ENCODE measurements around the gene EPX.
"Not testable (repeated sequence)": the region's sequence is repeated elsewhere in the genome, so short reads cannot be mapped to it uniquely, and the experiment has no call there.

The EPX gene, protein sequence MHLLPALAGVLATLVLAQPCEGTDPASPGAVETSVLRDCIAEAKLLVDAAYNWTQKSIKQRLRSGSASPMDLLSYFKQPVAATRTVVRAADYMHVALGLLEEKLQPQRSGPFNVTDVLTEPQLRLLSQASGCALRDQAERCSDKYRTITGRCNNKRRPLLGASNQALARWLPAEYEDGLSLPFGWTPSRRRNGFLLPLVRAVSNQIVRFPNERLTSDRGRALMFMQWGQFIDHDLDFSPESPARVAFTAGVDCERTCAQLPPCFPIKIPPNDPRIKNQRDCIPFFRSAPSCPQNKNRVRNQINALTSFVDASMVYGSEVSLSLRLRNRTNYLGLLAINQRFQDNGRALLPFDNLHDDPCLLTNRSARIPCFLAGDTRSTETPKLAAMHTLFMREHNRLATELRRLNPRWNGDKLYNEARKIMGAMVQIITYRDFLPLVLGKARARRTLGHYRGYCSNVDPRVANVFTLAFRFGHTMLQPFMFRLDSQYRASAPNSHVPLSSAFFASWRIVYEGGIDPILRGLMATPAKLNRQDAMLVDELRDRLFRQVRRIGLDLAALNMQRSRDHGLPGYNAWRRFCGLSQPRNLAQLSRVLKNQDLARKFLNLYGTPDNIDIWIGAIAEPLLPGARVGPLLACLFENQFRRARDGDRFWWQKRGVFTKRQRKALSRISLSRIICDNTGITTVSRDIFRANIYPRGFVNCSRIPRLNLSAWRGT

DNA sequence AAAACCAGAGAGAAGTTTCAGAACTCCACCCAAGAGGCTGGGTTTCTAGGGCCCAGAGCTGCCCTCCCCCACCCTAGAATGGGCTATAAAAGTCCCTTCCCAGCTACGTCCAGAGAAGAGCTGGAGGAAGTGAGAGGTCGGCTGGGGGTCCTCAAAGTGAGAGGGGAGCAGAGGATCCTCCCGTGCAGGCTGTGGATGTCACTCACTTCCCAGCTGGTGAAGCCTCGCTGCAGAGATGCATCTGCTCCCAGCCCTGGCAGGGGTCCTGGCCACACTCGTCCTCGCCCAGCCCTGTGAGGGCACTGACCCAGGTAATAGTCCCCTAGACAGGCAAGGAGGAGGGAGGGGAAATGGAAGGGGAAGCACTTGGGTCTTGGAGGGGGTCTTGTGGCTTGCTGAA is at the start of gene EPX:
Gene EPX (plus strand): TSS at position 115 of the 400 bp plus-strand sequence. CDS start 121 bp downstream, at position 236.
- H3K4me1 ChIP-seq (ENCODE audit: control insufficient read depth in 1 of 2, insufficient read depth in 2 of 2, low read length in 2 of 2) = no peaks in the 10 kb centered on the region
- no peak within 1 kb of the TSS for H3K4me3 ChIP-seq (ENCODE audit: low read depth in 1 of 2, low read length in 2 of 2)
- H3K36me3 ChIP-seq (ENCODE audit: control insufficient read depth in 1 of 2, insufficient read depth in 2 of 2, low read length in 2 of 2) = no peaks in the 10 kb centered on the region
- H3K9me3 ChIP-seq (ENCODE audit: control insufficient read depth in 1 of 2, low read length in 2 of 2) = no peaks in the 10 kb centered on the region
- peaks cover 6% of the 10 kb centered on the region for H3K27me3 ChIP-seq (ENCODE audit: low read depth, low read length)
- no peak within 1 kb of the TSS for H3K27ac ChIP-seq (ENCODE audit: low read length)

GRCh38 chr17:58143335-58143734 is 49.2 kb upstream of the EPX start:
- not testable (repeated sequence) for H3K27ac ChIP-seq (ENCODE audit: low read length); H3K4me1 ChIP-seq (ENCODE audit: control insufficient read depth in 1 of 2, insufficient read depth in 2 of 2, low read length in 2 of 2); H3K4me3 ChIP-seq (ENCODE audit: low read depth in 1 of 2, low read length in 2 of 2); H3K36me3 ChIP-seq (ENCODE audit: control insufficient read depth in 1 of 2, insufficient read depth in 2 of 2, low read length in 2 of 2); H3K27me3 ChIP-seq (ENCODE audit: low read depth, low read length)
- peaks cover 6 to 23% of the 10 kb centered on the region in 2 donors for H3K9me3 ChIP-seq (ENCODE audit: control insufficient read depth in 1 of 2, low read length in 2 of 2)

GRCh38 chr17:58144801-58145200 is 47.7 kb upstream of the EPX start:
- H3K4me3 ChIP-seq (ENCODE audit: low read depth in 1 of 2, low read length in 2 of 2) = no peak overlapping the region
- H3K27ac ChIP-seq (ENCODE audit: low read length) = no peak overlapping the region
- no peaks in the 10 kb centered on the region for H3K36me3 ChIP-seq (ENCODE audit: control insufficient read depth in 1 of 2, insufficient read depth in 2 of 2, low read length in 2 of 2)
- H3K9me3 ChIP-seq (ENCODE audit: control insufficient read depth in 1 of 2, low read length in 2 of 2) = peaks cover 6 to 23% of the 10 kb centered on the region in 2 donors
- no peaks in the 10 kb centered on the region for H3K4me1 ChIP-seq (ENCODE audit: control insufficient read depth in 1 of 2, insufficient read depth in 2 of 2, low read length in 2 of 2)
- H3K27me3 ChIP-seq (ENCODE audit: low read depth, low read length) = no peaks in the 10 kb centered on the region

DNA sequence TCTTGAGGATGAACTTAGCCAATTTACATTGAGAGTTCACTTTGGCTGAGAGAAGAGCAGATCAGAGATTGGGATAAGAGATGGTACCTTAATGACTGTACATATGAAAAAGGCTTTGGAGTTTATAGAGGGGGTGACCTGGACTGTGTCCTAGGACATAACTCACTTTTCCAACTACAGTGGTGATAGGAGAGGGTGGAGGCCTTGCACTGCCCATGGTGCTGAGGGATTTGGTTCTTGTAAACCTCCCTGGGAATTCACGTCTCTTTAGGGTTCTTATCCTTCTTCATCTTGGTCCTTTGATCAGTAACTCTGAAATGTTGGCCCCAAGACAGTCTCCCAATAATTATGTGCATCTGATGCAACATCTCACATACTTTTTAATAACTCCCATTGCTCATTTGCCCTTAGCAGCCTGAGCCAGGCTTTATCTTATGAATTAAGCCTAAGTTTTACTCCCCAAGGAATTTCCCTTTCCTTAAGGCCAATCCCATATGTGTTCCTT is 44.5 kb upstream of the EPX start, which contains the start of gene OR4D1:
Gene OR4D1 (plus strand): TSS at position 455 of the 505 bp plus-strand sequence. CDS start 6,770 bp downstream, outside the sequence.
- no peaks in the 10 kb centered on the region for H3K4me1 ChIP-seq (ENCODE audit: control insufficient read depth in 1 of 2, insufficient read depth in 2 of 2, low read length in 2 of 2)
- H3K27ac ChIP-seq (ENCODE audit: low read length) = no peak within 1 kb of the TSS
- H3K9me3 ChIP-seq (ENCODE audit: control insufficient read depth in 1 of 2, low read length in 2 of 2) = peaks cover 6 to 23% of the 10 kb centered on the region in 2 donors
- H3K27me3 ChIP-seq (ENCODE audit: low read depth, low read length) = no peaks in the 10 kb centered on the region
- no peak within 1 kb of the TSS for H3K4me3 ChIP-seq (ENCODE audit: low read depth in 1 of 2, low read length in 2 of 2)
- no peaks in the 10 kb centered on the region for H3K36me3 ChIP-seq (ENCODE audit: control insufficient read depth in 1 of 2, insufficient read depth in 2 of 2, low read length in 2 of 2)

- Histone ChIP-seq H3K4me3 (ENCODE audit: low read depth in 1 of 2, low read length in 2 of 2) (no peak overlapping the region), H3K9me3 (ENCODE audit: control insufficient read depth in 1 of 2, low read length in 2 of 2) (peaks cover 6 to 23% of the 10 kb centered on the region in 2 donors), H3K4me1 (ENCODE audit: control insufficient read depth in 1 of 2, insufficient read depth in 2 of 2, low read length in 2 of 2) (no peaks in the 10 kb centered on the region), H3K27ac (ENCODE audit: low read length) (no peak overlapping the region), H3K27me3 (ENCODE audit: low read depth, low read length) (no peaks in the 10 kb centered on the region), H3K36me3 (ENCODE audit: control insufficient read depth in 1 of 2, insufficient read depth in 2 of 2, low read length in 2 of 2) (no peaks in the 10 kb centered on the region)
Observed at GRCh38 chr17:58148609-58149008, 43.9 kb upstream of the EPX start.

- Histone ChIP-seq H3K4me3 (ENCODE audit: low read depth in 1 of 2, low read length in 2 of 2) (no peak overlapping the region), H3K4me1 (ENCODE audit: control insufficient read depth in 1 of 2, insufficient read depth in 2 of 2, low read length in 2 of 2) (no peaks in the 10 kb centered on the region), H3K27ac (ENCODE audit: low read length) (no peak overlapping the region), H3K27me3 (ENCODE audit: low read depth, low read length) (no peaks in the 10 kb centered on the region), H3K36me3 (ENCODE audit: control insufficient read depth in 1 of 2, insufficient read depth in 2 of 2, low read length in 2 of 2) (no peaks in the 10 kb centered on the region), H3K9me3 (ENCODE audit: control insufficient read depth in 1 of 2, low read length in 2 of 2) (peaks cover 6 to 10% of the 10 kb centered on the region in 2 donors)
Observed at GRCh38 chr17:58150394-58150793, 42.1 kb upstream of the EPX start.

- H3K27ac ChIP-seq (ENCODE audit: low read length) = no peak overlapping the region
- H3K36me3 ChIP-seq (ENCODE audit: control insufficient read depth in 1 of 2, insufficient read depth in 2 of 2, low read length in 2 of 2) = no peaks in the 10 kb centered on the region
- H3K4me1 ChIP-seq (ENCODE audit: control insufficient read depth in 1 of 2, insufficient read depth in 2 of 2, low read length in 2 of 2) = peaks cover 0 to 5% of the 10 kb centered on the region in 2 donors
- H3K27me3 ChIP-seq (ENCODE audit: low read depth, low read length) = peaks cover 7% of the 10 kb centered on the region
- H3K4me3 ChIP-seq (ENCODE audit: low read depth in 1 of 2, low read length in 2 of 2) = no peak overlapping the region
- H3K9me3 ChIP-seq (ENCODE audit: control insufficient read depth in 1 of 2, low read length in 2 of 2) = peaks cover 0 to under 1% of the 10 kb centered on the region in 2 donors
Observed at GRCh38 chr17:58153046-58153445, 39.5 kb upstream of the EPX start.

- peaks cover 0 to 5% of the 10 kb centered on the region in 2 donors for H3K4me1 ChIP-seq (ENCODE audit: control insufficient read depth in 1 of 2, insufficient read depth in 2 of 2, low read length in 2 of 2)
- no peaks in the 10 kb centered on the region for H3K36me3 ChIP-seq (ENCODE audit: control insufficient read depth in 1 of 2, insufficient read depth in 2 of 2, low read length in 2 of 2)
- no peak overlapping the region for H3K4me3 ChIP-seq (ENCODE audit: low read depth in 1 of 2, low read length in 2 of 2)
- H3K9me3 ChIP-seq (ENCODE audit: control insufficient read depth in 1 of 2, low read length in 2 of 2) = no peaks in the 10 kb centered on the region
- H3K27me3 ChIP-seq (ENCODE audit: low read depth, low read length) = peaks cover 7% of the 10 kb centered on the region
- H3K27ac ChIP-seq (ENCODE audit: low read length) = no peak overlapping the region
Observed at GRCh38 chr17:58153671-58154070, 38.9 kb upstream of the EPX start.

GRCh38 chr17:58156839-58157803 is 35.4 kb upstream of the EPX start:
- H3K36me3 ChIP-seq (ENCODE audit: control insufficient read depth in 1 of 2, insufficient read depth in 2 of 2, low read length in 2 of 2) = no peaks in the 10 kb centered on the region
- H3K27me3 ChIP-seq (ENCODE audit: low read depth, low read length) = peaks cover 7% of the 10 kb centered on the region
- no peak overlapping the region for H3K27ac ChIP-seq (ENCODE audit: low read length)
- H3K9me3 ChIP-seq (ENCODE audit: control insufficient read depth in 1 of 2, low read length in 2 of 2) = no peaks in the 10 kb centered on the region
- H3K4me1 ChIP-seq (ENCODE audit: control insufficient read depth in 1 of 2, insufficient read depth in 2 of 2, low read length in 2 of 2) = peaks cover 0 to 5% of the 10 kb centered on the region in 2 donors
- H3K4me3 ChIP-seq (ENCODE audit: low read depth in 1 of 2, low read length in 2 of 2) = peak overlapping the region; percentile 48 to 57

DNA sequence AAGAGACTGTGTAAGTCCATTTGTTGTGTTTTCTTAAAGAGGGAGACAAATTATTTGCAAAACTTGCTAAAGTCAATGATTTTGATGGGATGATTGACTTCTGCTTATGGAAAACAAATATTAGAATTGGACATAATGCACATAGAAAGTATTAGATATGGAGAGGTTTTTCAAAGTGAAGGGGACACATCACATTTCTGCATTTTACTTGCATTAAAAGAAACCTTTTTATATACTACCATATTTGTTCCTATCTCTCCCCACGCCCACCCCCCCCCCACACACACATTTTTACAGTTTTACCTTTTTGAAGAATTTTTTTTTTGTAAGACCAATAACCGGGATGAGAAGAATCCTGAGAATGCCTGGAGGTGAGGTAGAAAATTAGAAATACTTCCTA is 34.3 kb upstream of the EPX start:
- no peak overlapping the region for H3K4me3 ChIP-seq (ENCODE audit: low read depth in 1 of 2, low read length in 2 of 2)
- H3K36me3 ChIP-seq (ENCODE audit: control insufficient read depth in 1 of 2, insufficient read depth in 2 of 2, low read length in 2 of 2) = no peaks in the 10 kb centered on the region
- no peaks in the 10 kb centered on the region for H3K9me3 ChIP-seq (ENCODE audit: control insufficient read depth in 1 of 2, low read length in 2 of 2)
- H3K27ac ChIP-seq (ENCODE audit: low read length) = no peak overlapping the region
- peaks cover 7% of the 10 kb centered on the region for H3K27me3 ChIP-seq (ENCODE audit: low read depth, low read length)
- H3K4me1 ChIP-seq (ENCODE audit: control insufficient read depth in 1 of 2, insufficient read depth in 2 of 2, low read length in 2 of 2) = peaks cover 0 to 5% of the 10 kb centered on the region in 2 donors
